ENCODE measurements around the gene WBP1.
"Not testable (repeated sequence)": the region's sequence is repeated elsewhere in the genome, so short reads cannot be mapped to it uniquely, and the experiment has no call there.

The WBP1 gene

DNA sequence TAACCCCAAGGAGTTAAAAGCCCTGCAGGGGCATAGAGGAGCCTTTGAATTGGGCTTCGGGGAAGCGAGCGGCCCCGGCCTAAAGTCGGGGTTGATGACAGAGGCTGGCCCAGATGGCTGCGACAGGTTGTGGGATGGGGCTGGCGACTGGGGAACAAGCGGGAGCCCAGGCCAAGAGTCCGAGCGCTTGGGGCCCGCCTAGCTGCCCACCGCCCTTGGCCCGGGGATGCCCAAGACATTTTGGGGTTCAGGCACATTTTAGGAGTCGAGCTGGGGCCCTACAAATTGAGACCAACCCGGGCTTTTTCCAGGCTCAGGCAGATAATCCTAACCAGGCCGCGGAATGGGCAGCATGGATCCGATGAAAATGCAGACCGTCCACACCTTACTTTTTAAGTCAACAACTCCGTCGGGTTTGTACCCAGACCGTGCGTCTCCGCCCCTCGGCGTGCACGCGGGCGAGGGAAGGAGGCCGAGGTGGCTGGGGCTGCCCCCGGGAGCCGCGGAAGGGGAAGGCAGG lies 17.0 kb upstream of the WBP1 start:
- Histone ChIP-seq H3K27ac (ENCODE audit: low read depth, low read length, severe bottlenecking) (peak overlapping the region; percentile 99), H3K4me1 (ENCODE audit: control insufficient read depth, insufficient read depth, low read length, poor library complexity, severe bottlenecking) (peaks cover 38% of the 10 kb centered on the region), H3K9me3 (ENCODE audit: control insufficient read depth, low read length) (no peaks in the 10 kb centered on the region), H3K36me3 (ENCODE audit: control insufficient read depth, insufficient read depth, low read length) (peaks cover 12% of the 10 kb centered on the region), H3K4me3 (ENCODE audit: extremely low read depth, insufficient read depth, low read length, poor library complexity, severe bottlenecking) (peak overlapping the region; percentile 54)
- WGBS, 2 experiments (ENCODE audit: insufficient coverage in 2 of 2), result 2 to 3% methylated on average over 28 to 32 of the region's 33 CpGs

DNA sequence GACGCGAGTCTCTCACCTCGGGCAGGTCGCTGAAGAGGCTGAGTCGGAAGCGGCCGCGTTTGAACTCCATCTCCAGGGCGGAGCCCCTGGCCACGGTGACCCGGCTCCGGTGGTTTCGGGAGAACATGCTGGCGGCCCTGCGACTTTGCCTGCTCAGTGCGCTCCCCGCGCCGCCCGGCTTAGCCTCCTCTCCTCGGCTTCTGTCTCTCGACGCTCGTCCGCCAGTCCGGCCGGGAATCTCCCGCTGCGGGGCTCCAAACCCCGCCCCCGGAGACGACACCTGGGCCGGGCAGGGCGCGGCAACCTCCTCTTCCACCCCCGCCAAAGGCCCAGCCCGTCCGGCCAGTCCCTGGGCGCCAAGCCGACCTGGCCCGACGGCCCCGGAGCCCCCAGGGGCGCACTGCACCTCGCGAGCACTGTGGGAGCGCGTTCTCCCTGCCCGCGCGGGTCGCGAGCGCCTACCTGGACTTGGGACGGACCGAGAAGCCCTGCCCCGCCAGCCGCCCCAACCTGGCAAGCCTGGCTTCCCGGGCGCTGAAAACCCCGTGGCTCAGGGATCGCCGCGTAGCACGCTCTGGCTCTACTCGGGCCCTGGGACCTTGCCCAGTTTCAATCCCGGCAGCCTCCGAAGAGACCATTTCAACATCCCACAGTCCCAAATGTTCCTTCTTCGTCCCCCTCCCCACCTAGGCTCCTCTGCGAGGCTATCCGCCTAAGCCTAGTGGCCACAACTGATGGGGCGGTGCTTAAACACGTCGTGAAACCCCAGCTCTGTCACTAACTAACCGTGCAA lies 16.4 kb upstream of the WBP1 start, which contains the start of gene RTKN:
TSS of gene RTKN (minus strand) at position 248 of the 793 bp plus-strand sequence. CDS start at position 127, 121 bp downstream.
- H3K27ac ChIP-seq (ENCODE audit: low read depth, low read length, severe bottlenecking), result peak within 1 kb of the TSS; percentile 99
- peaks cover 8% of the 10 kb centered on the region for H3K36me3 ChIP-seq (ENCODE audit: control insufficient read depth, insufficient read depth, low read length)
- peaks cover 34% of the 10 kb centered on the region for H3K4me1 ChIP-seq (ENCODE audit: control insufficient read depth, insufficient read depth, low read length, poor library complexity, severe bottlenecking)
- H3K9me3 ChIP-seq (ENCODE audit: control insufficient read depth, low read length), result no peaks in the 10 kb centered on the region
- peak within 1 kb of the TSS; percentile 54 for H3K4me3 ChIP-seq (ENCODE audit: extremely low read depth, insufficient read depth, low read length, poor library complexity, severe bottlenecking)
- 1 to 4% methylated on average over 47 to 62 of the region's 75 CpGs for WGBS, 2 experiments (ENCODE audit: insufficient coverage in 2 of 2)

DNA sequence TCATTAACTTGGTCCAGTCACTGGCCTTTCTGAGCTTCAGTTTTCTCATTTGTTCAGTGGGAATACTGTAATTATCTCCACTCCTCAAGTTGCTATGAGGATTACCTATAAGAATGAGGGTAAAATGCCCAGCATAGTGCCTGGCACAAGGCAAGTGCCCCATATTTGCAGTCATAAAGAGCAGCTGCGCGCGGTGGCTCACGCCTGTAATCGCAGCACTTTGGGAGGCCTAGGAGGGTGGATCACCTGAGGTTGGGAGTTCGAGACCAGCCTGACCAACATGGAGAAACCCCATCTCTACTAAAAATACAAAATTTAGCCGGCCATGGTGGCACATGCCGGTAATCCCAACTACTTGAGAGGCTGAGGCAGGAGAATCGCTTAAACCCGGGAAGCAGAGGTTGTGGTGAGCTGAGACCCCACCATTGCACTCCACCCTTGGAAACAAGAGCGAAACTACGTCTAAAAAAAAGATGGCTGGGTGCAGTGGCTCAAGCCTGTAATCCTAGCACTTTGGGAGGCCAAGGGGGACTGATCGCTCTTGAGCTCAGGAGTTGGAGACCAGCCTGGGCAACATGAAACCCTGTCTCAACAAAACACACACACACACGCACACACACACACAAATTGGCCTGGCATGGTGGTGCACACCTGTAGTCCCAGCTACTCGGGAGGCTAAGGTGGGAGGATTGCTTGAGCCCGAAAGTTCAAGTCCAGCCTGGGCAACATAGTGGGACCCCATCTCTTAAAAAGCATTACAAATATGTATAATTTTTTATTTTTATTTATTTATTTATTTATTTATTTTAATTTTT lies 15.5 kb upstream of the WBP1 start:
- H3K36me3 ChIP-seq (ENCODE audit: control insufficient read depth, insufficient read depth, low read length); H3K9me3 ChIP-seq (ENCODE audit: control insufficient read depth, low read length); H3K27ac ChIP-seq (ENCODE audit: low read depth, low read length, severe bottlenecking): not testable (repeated sequence)
- H3K4me1 ChIP-seq (ENCODE audit: control insufficient read depth, insufficient read depth, low read length, poor library complexity, severe bottlenecking), result peaks cover 26% of the 10 kb centered on the region
- peak overlapping the region; percentile 54 for H3K4me3 ChIP-seq (ENCODE audit: extremely low read depth, insufficient read depth, low read length, poor library complexity, severe bottlenecking)
- 79% methylated on average over 8 to 9 of the region's 16 CpGs for WGBS, 2 experiments (ENCODE audit: insufficient coverage in 2 of 2)

DNA sequence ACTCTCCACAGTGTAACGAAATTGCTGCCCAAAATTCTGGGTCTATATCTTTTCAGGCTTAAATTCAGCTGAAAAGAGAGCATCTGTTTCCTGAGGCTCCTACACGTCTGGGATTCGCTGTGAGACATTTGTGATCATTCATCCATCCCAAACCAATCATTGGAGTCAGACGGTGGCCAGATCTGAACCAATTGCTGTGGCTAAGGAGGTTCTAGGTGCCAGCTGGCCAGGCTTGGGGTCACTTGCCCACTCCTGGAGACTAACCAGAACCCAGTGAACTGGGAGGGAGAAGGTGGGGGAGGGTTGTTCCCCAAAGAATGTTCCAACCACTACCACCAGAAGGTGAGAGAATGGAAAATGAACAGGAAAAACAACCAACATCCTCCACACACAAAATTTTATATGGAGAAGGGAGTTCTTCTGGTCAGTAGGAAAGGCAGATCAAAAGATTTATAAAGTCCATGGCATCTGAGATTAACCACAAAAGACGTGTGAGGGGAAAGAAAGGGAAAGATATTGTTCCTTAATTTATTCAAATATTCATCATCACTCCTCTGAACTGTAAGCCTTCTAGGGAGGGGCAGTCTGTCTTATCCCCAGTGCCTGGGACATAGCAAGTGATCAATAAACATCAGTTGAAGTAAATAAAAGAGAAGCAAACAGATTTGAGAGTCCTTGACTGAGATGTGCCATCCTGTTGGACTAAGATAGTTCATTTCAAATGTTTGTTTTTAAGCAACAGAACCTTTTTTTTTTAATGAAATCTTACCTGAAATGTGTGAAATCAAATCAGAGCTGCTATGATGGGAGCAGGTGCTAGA lies 13.5 kb upstream of the WBP1 start:
- Histone ChIP-seq H3K4me1 (ENCODE audit: control insufficient read depth, insufficient read depth, low read length, poor library complexity, severe bottlenecking) (peaks cover 8% of the 10 kb centered on the region), H3K36me3 (ENCODE audit: control insufficient read depth, insufficient read depth, low read length) (no peaks in the 10 kb centered on the region), H3K27ac (ENCODE audit: low read depth, low read length, severe bottlenecking) (no peak overlapping the region), H3K9me3 (ENCODE audit: control insufficient read depth, low read length) (no peaks in the 10 kb centered on the region), H3K4me3 (ENCODE audit: extremely low read depth, insufficient read depth, low read length, poor library complexity, severe bottlenecking) (no peak overlapping the region)
- WGBS, 2 experiments (ENCODE audit: insufficient coverage in 2 of 2), result 65 to 89% methylated on average over 3 to 4 of the region's 5 CpGs

DNA sequence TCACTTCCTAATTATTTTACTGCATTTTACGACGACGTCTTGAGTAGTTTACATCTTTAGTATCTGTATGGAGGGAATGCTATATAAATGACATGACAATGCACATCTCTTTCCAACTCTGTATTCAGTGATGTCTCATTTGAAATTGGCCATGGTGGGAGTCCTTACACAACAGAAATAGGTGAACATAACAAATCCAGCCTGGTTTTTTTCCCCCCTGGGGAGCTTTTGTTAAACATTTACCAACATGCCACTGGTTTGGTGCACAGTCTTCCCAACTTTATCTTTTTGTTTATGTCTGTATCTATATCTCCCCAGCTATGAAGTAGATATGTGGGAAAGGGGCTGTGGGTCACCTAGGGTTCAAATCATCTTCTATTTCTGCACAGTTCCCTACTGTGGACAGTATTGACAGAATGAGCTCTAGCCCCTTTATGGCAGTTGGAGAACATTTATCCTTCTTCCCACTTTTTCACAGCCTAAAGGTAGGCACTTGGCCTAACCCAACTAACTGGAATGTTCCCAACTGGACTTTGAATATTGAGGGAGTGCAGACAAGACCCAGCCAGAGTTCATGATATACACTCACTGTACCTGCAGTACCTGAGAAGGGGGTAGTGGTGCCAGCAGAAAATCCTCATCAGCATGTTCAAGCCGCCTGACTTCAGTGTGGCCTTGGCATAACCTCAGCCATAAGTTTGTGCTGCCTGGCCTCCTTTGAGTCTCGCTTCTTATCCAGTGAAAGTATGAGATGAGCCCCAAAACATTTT lies 10.8 kb upstream of the WBP1 start:
- 88 to 94% methylated on average over 1 to 2 of the region's 5 CpGs for WGBS, 2 experiments (ENCODE audit: insufficient coverage in 2 of 2)
- H3K4me1 ChIP-seq (ENCODE audit: control insufficient read depth, insufficient read depth, low read length, poor library complexity, severe bottlenecking), result peaks cover 8% of the 10 kb centered on the region
- no peak overlapping the region for H3K4me3 ChIP-seq (ENCODE audit: extremely low read depth, insufficient read depth, low read length, poor library complexity, severe bottlenecking)
- H3K27ac ChIP-seq (ENCODE audit: low read depth, low read length, severe bottlenecking), result no peak overlapping the region
- H3K36me3 ChIP-seq (ENCODE audit: control insufficient read depth, insufficient read depth, low read length), result no peaks in the 10 kb centered on the region
- H3K9me3 ChIP-seq (ENCODE audit: control insufficient read depth, low read length), result no peaks in the 10 kb centered on the region

DNA sequence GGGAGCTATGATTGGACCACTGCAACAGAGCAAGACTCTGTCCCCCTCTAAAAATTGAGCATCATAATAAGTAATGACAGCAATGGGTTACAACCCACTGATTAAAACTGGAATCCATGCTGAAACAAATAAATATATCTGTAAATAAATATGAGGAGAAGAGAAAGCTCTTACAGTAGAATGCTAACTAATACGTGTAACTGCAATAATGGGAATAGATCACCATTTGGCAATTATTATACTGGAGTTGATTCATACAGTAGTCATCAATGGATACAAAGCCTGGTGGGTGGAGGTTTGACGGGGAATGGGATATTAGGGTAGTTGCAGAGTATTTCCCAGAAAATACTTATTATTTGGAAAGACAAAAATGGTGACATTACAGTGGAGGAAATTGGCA lies 9.5 kb upstream of the WBP1 start:
- 90 to 100% methylated on average over 1 to 2 of the region's 2 CpGs for WGBS, 2 experiments (ENCODE audit: insufficient coverage in 2 of 2)
- no peak overlapping the region for H3K4me3 ChIP-seq (ENCODE audit: extremely low read depth, insufficient read depth, low read length, poor library complexity, severe bottlenecking)
- H3K4me1 ChIP-seq (ENCODE audit: control insufficient read depth, insufficient read depth, low read length, poor library complexity, severe bottlenecking), result peaks cover 8% of the 10 kb centered on the region
- no peaks in the 10 kb centered on the region for H3K36me3 ChIP-seq (ENCODE audit: control insufficient read depth, insufficient read depth, low read length)
- H3K27ac ChIP-seq (ENCODE audit: low read depth, low read length, severe bottlenecking), result no peak overlapping the region
- H3K9me3 ChIP-seq (ENCODE audit: control insufficient read depth, low read length), result no peaks in the 10 kb centered on the region

DNA sequence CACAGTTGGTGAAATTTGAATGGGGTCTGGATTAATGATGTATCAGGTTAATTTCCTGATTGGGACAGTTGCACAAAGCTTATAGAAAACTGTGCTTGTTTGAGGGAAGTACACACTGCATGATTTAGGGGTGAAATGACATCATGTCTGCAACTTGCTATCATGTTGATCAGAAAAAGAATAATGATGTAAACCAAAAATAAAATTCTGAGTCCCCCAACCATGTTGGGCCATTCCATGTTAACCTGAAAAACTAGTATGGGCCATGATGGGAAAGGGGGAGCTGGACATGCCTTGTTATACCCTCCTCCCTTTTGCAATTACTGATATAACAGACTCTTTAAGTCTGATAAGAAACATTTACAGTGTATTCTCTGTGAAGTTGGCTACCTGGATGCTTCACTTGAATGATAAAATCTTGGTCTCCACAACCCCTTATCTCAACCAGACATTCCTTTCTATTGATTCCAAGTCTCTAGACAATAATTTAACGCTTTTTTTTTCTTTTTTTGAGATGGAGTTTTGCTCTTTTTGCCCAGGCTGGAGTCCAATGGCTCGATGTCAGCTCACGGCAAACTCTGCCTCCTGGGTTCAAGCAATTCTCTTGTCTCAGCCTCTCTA lies 7.6 kb upstream of the WBP1 start:
- Histone ChIP-seq H3K4me1 (ENCODE audit: control insufficient read depth, insufficient read depth, low read length, poor library complexity, severe bottlenecking) (peaks cover 1% of the 10 kb centered on the region), H3K9me3 (ENCODE audit: control insufficient read depth, low read length) (no peaks in the 10 kb centered on the region), H3K27ac (ENCODE audit: low read depth, low read length, severe bottlenecking) (no peak overlapping the region), H3K36me3 (ENCODE audit: control insufficient read depth, insufficient read depth, low read length) (no peaks in the 10 kb centered on the region), H3K4me3 (ENCODE audit: extremely low read depth, insufficient read depth, low read length, poor library complexity, severe bottlenecking) (no peak overlapping the region)
- WGBS, 2 experiments (ENCODE audit: insufficient coverage in 2 of 2), result 86 to 100% methylated on average over 2 to 3 of the region's 3 CpGs

DNA sequence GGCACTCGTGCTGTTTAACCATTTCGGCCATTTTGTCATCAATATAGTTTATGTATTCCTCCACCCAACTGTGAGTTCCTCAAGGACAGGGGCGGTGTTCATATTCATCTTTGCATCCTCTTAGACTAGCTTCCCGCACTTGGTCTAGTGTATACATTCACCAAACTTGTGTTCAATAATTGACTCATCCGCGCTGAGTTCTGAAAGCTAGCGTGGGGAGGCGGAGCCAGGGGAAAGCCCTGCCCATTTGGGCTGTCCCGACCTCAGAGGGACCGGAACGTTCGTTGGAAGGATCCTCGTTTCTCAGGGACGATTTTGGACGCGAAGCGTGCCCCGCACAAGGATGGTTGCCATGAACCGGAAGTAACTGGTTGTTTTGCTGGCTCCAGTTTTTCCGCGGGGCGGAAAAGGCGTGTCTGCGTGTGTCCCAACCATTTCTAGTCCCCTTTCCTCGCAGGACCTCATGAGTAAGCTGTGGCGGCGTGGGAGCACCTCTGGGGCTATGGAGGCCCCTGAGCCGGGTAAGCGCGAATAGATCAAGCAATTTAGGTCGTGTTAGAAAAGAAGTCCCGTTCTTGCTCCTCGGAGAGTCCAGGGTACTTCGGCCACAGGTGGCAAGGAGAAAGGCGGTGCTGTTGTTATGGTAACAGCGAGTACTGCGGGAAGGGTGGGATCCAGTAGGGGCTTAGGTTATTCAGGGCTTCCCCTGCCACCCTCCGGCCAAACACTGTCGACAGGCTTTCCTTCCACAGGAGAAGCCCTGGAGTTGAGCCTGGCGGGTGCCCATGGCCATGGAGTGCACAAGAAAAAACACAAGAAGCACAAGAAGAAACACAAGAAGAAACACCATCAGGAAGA lies 3.4 kb upstream of the WBP1 start, which contains the start of gene INO80B:
TSS of gene INO80B (plus strand) at position 434 of the 858 bp plus-strand sequence. CDS start at position 464, 30 bp downstream.
- H3K36me3 ChIP-seq (ENCODE audit: control insufficient read depth, insufficient read depth, low read length), result no peaks in the 10 kb centered on the region
- 6% methylated on average over 36 of the region's 40 CpGs for WGBS, 2 experiments (ENCODE audit: insufficient coverage in 2 of 2)
- H3K4me3 ChIP-seq (ENCODE audit: extremely low read depth, insufficient read depth, low read length, poor library complexity, severe bottlenecking), result peak within 1 kb of the TSS; percentile 75
- H3K9me3 ChIP-seq (ENCODE audit: control insufficient read depth, low read length), result no peaks in the 10 kb centered on the region
- H3K27ac ChIP-seq (ENCODE audit: low read depth, low read length, severe bottlenecking), result peak within 1 kb of the TSS; percentile 48
- peaks cover 17% of the 10 kb centered on the region for H3K4me1 ChIP-seq (ENCODE audit: control insufficient read depth, insufficient read depth, low read length, poor library complexity, severe bottlenecking)

DNA sequence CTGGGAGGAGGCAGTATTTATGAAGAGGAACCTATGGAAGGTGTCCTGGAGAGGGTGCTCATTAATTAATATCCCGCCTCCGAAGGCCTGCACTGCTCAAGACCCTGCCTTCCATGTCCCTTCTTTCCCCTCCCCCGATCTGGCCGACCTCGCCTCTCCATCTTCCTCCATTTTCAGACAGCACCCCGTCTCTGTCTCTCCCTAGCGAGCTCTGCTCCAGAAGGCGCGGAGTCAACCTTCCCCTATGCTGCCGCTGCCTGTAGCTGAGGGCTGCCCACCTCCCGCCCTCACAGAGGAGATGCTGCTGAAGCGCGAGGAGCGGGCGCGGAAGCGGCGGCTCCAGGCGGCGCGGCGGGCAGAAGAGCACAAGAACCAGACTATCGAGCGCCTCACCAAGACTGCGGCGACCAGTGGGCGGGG lies 1.1 kb upstream of the WBP1 start:
- 0 to 3% methylated on average over 22 to 27 of the region's 27 CpGs for WGBS, 2 experiments (ENCODE audit: insufficient coverage in 2 of 2)
- Histone ChIP-seq H3K9me3 (ENCODE audit: control insufficient read depth, low read length) (no peaks in the 10 kb centered on the region), H3K36me3 (ENCODE audit: control insufficient read depth, insufficient read depth, low read length) (peaks cover 20% of the 10 kb centered on the region), H3K27ac (ENCODE audit: low read depth, low read length, severe bottlenecking) (peak overlapping the region; percentile 94), H3K4me1 (ENCODE audit: control insufficient read depth, insufficient read depth, low read length, poor library complexity, severe bottlenecking) (peaks cover 17% of the 10 kb centered on the region), H3K4me3 (ENCODE audit: extremely low read depth, insufficient read depth, low read length, poor library complexity, severe bottlenecking) (peak overlapping the region; percentile 97)

Measured in mesodermal cell (in vitro differentiated cells).